ENCODE measurements around the gene ERVMER34-1. TPM values are rescaled to one million over a fixed set of nuclear protein-coding genes. Genes with fewer than 3 reads are reported as not detected.

Gene ERVMER34-1
- total RNA-seq, 1 experiment from 2014 or later: 0.67 TPM

DNA sequence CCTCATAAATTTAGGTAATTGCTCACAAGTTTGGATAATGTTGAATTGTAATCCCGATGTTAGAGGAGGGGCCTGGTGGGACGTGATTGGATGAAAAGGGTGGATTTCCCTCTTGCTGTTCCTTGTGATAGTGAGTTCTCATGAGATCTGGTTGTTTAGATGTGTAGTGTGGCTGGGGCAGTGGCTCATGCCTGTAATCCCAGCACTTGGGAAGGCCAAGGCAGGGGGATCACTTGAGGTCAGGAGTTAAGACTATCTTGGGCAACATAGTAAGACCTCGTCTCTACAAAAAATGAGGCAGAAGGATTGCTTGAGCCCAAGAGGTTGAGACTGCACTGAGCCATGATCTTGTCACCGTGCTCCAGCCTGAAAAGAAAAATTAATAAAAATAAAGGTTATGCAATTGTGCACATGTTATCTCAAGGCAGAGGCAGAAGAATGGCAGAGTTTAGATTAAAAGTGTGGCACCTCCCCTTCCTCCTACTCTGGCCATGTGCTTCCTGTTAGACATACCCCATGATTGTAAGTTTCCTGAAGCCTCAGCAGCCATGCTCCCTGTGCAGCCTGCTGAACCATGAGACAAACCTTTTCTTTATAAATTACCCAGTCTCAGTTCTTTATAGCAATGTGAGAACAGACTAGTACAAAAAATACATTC, 36.5 kb downstream of the ERVMER34-1 start:
- BruUV-seq (replicated peaks): no TSS peak
- CTCF ChIA-PET: no interaction called here
- intact Hi-C loops (cut with micrococcal nuclease; ENCODE audit: unreplicated experiment): no loop called here
- Histone ChIP-seq H3K36me3 (ENCODE audit: control insufficient read depth, insufficient read depth, low read length) (peaks cover 14% of the 10 kb centered on the region), H3K27ac (ENCODE audit: low read length) (peak overlapping the region; percentile 48; the same call in 1 of the 2 replicates), H3K9me3 (ENCODE audit: control insufficient read depth, insufficient read depth, low read depth, low read length) (no peaks in the 10 kb centered on the region), H3K27me3 (ENCODE audit: control insufficient read depth, insufficient read depth, low read length) (no peaks in the 10 kb centered on the region), H3K4me3 (ENCODE audit: low read depth in 2 of 2, low read length in 2 of 2) (no peak overlapping the region), H3K4me1 (ENCODE audit: control insufficient read depth, insufficient read depth, low read length) (peaks cover 13% of the 10 kb centered on the region)
- POLR2A ChIA-PET: no interaction called here
- TF ChIP-seq, protein P1, sequence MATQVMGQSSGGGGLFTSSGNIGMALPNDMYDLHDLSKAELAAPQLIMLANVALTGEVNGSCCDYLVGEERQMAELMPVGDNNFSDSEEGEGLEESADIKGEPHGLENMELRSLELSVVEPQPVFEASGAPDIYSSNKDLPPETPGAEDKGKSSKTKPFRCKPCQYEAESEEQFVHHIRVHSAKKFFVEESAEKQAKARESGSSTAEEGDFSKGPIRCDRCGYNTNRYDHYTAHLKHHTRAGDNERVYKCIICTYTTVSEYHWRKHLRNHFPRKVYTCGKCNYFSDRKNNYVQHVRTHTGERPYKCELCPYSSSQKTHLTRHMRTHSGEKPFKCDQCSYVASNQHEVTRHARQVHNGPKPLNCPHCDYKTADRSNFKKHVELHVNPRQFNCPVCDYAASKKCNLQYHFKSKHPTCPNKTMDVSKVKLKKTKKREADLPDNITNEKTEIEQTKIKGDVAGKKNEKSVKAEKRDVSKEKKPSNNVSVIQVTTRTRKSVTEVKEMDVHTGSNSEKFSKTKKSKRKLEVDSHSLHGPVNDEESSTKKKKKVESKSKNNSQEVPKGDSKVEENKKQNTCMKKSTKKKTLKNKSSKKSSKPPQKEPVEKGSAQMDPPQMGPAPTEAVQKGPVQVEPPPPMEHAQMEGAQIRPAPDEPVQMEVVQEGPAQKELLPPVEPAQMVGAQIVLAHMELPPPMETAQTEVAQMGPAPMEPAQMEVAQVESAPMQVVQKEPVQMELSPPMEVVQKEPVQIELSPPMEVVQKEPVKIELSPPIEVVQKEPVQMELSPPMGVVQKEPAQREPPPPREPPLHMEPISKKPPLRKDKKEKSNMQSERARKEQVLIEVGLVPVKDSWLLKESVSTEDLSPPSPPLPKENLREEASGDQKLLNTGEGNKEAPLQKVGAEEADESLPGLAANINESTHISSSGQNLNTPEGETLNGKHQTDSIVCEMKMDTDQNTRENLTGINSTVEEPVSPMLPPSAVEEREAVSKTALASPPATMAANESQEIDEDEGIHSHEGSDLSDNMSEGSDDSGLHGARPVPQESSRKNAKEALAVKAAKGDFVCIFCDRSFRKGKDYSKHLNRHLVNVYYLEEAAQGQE (IDR thresholded peaks at IDR 0.05; ENCODE audit: insufficient read depth in 1 of 2, low read depth in 2 of 2, low read length in 1 of 2): no peak
- no peak for TF ChIP-seq POLR2AphosphoS5 (IDR thresholded peaks at IDR 0.05; ENCODE audit: low read depth, low read length)
- TF ChIP-seq, protein P2, sequence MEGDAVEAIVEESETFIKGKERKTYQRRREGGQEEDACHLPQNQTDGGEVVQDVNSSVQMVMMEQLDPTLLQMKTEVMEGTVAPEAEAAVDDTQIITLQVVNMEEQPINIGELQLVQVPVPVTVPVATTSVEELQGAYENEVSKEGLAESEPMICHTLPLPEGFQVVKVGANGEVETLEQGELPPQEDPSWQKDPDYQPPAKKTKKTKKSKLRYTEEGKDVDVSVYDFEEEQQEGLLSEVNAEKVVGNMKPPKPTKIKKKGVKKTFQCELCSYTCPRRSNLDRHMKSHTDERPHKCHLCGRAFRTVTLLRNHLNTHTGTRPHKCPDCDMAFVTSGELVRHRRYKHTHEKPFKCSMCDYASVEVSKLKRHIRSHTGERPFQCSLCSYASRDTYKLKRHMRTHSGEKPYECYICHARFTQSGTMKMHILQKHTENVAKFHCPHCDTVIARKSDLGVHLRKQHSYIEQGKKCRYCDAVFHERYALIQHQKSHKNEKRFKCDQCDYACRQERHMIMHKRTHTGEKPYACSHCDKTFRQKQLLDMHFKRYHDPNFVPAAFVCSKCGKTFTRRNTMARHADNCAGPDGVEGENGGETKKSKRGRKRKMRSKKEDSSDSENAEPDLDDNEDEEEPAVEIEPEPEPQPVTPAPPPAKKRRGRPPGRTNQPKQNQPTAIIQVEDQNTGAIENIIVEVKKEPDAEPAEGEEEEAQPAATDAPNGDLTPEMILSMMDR (IDR thresholded peaks at IDR 0.05): no peak
- no peak for TF ChIP-seq TCF7L2 (IDR thresholded peaks at IDR 0.05; ENCODE audit: low read depth, low read length)
- no peak for TF ChIP-seq SIN3A (IDR thresholded peaks at IDR 0.05; ENCODE audit: borderline replicate concordance, insufficient read depth, low read depth, low read length)
- in situ Hi-C loops (cut with HindIII; ENCODE audit: low pct_unique_long_range_greater_than_20kb, low sequenced_read_pairs): no loop called here
- ATAC-seq (no peak), DNase-seq (ENCODE audit: low read depth, low spot score) (no peak)

GRCh38 chr4:52713456-52713937, 37.7 kb downstream of the ERVMER34-1 start:
- CTCF ChIA-PET: no interaction called here
- H3K27ac ChIP-seq (ENCODE audit: low read length): peak overlapping the region; percentile 86
- DNase-seq (ENCODE audit: low read depth, low spot score): no peak
- no peak for ATAC-seq
- intact Hi-C loops (cut with micrococcal nuclease; ENCODE audit: unreplicated experiment) (no loop called here), in situ Hi-C loops (cut with HindIII; ENCODE audit: low pct_unique_long_range_greater_than_20kb, low sequenced_read_pairs) (no loop called here)
- peaks cover 13% of the 10 kb centered on the region for H3K4me1 ChIP-seq (ENCODE audit: control insufficient read depth, insufficient read depth, low read length)
- TF ChIP-seq SIN3A (IDR thresholded peaks at IDR 0.05; ENCODE audit: borderline replicate concordance, insufficient read depth, low read depth, low read length): no peak
- BruUV-seq (replicated peaks): no TSS peak
- POLR2A ChIA-PET: no interaction called here
- H3K27me3 ChIP-seq (ENCODE audit: control insufficient read depth, insufficient read depth, low read length): no peaks in the 10 kb centered on the region
- no peaks in the 10 kb centered on the region for H3K9me3 ChIP-seq (ENCODE audit: control insufficient read depth, insufficient read depth, low read depth, low read length)
- peak overlapping the region; percentile 78 to 80 for H3K4me3 ChIP-seq (ENCODE audit: low read depth in 2 of 2, low read length in 2 of 2)
- peaks cover 14% of the 10 kb centered on the region for H3K36me3 ChIP-seq (ENCODE audit: control insufficient read depth, insufficient read depth, low read length)

Data from Panc1 (cell line).